Activated T-cell treated with anti-CD3 and anti-CD28 coated beads, Interleukin-2, amount 50 U/mL, for 24 hours (primary cell): Measurements from ENCODE around the gene PLCH1.

Experiments used
- DNase-seq: peaks from one replicate; pipeline ENCODE4 v3.0.0-alpha.2; 2020
- H3K27ac Mint-ChIP-seq: 2 replicates; pipeline ENCODE4 v1.8.0; 2020; ENCODE audit warnings: mild to moderate bottlenecking, mixed read lengths
- H3K27me3 Mint-ChIP-seq: 2 replicates; pipeline ENCODE4 v1.8.0; 2020; ENCODE audit warnings: mixed read lengths
- H3K36me3 Mint-ChIP-seq: 2 replicates; pipeline ENCODE4 v1.8.0; 2020; ENCODE audit warnings: low read depth, mixed read lengths
- H3K4me1 Mint-ChIP-seq: 2 replicates; pipeline ENCODE4 v1.8.0; 2020; ENCODE audit warnings: low read depth, mixed read lengths
- H3K4me3 Mint-ChIP-seq: 2 replicates; pipeline ENCODE4 v1.8.0; 2020; ENCODE audit warnings: mild to moderate bottlenecking, moderate library complexity, mixed read lengths
- H3K9me3 Mint-ChIP-seq: 2 replicates; pipeline ENCODE4 v1.8.0; 2020; ENCODE audit warnings: mixed read lengths

PLCH1 gene

DNA sequence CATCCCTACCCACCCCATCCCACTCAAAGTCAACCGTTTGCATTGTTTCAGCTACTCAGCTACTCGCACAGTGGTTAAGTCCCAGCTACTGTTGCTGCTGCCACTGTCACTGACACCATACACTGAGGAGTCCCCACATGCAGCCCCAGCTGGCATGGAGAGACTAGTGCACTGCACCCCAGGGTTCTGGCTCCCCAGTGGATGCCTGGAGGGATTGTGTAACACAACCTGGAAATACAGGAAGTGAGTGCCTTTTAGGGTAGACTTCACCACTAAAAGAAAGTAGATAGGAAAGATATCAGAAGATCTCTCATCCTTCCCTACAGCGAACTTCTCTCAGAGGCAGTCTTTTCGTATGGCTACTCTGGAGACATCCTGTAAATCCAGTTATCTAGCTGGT lies 282.2 kb downstream of the PLCH1 start:
- H3K9me3 Mint-ChIP-seq, result peaks cover 3% of the 10 kb centered on the region
- no peak for DNase-seq
- H3K27ac Mint-ChIP-seq, result no peak overlapping the region
- H3K36me3 Mint-ChIP-seq, result no peaks in the 10 kb centered on the region
- no peaks in the 10 kb centered on the region for H3K27me3 Mint-ChIP-seq
- no peaks in the 10 kb centered on the region for H3K4me1 Mint-ChIP-seq
- no peak overlapping the region for H3K4me3 Mint-ChIP-seq

GRCh38 chr3:155457591-155457990 lies 287.3 kb downstream of the PLCH1 start:
- DNase-seq, result no peak
- Mint-ChIP-seq H3K4me1 (no peaks in the 10 kb centered on the region), H3K27me3 (no peaks in the 10 kb centered on the region)

DNA sequence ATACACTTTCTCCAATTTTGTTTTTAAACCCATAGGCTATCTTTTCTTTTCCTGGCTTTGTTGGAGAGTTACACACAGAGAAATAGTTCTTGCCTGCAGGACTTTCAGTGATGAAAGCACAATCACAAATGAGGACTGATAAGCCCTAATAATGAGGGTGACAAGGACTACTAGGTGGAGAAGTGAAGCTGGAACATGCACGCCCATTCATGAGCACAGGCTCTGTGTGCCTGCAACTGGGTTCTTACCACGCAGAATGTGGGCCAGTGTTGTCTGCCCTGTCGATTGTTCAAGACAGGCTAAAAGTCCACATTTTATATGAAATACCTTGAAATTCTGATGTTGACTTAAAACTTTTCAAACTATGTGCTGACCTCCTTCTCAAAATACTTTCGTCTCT lies 289.1 kb downstream of the PLCH1 start:
- Mint-ChIP-seq H3K4me3 (no peak overlapping the region), H3K9me3 (no peaks in the 10 kb centered on the region), H3K27ac (no peak overlapping the region), H3K36me3 (no peaks in the 10 kb centered on the region), H3K4me1 (no peaks in the 10 kb centered on the region), H3K27me3 (no peaks in the 10 kb centered on the region)
- no peak for DNase-seq

More at GRCh38 chr3:155457591-155457990, 287.3 kb downstream of the PLCH1 start:
- Mint-ChIP-seq H3K36me3 (no peaks in the 10 kb centered on the region), H3K9me3 (no peaks in the 10 kb centered on the region), H3K27ac (no peak overlapping the region), H3K4me3 (no peak overlapping the region)

DNA sequence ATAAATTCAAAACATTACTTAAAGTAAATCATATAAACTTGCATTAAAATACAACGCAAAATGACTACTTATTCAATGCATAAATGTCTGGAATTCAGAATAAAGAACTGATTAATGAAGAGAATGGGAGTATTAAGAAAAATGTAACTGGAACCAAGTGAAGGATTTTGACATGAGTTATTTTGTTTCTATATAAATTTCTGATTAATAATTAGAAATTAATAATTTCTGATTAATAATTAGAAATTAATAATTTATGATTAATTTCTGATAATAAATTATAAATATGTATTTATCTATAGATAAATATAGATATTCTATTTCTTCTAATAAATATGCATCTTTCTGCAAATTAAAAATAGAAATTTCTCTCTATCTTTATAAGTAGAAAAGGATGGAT lies 291.4 kb downstream of the PLCH1 start:
- Mint-ChIP-seq H3K4me1 (no peaks in the 10 kb centered on the region), H3K4me3 (no peak overlapping the region), H3K9me3 (no peaks in the 10 kb centered on the region), H3K27me3 (no peaks in the 10 kb centered on the region), H3K36me3 (no peaks in the 10 kb centered on the region), H3K27ac (no peak overlapping the region)
- no peak for DNase-seq

- H3K4me1 Mint-ChIP-seq, result no peaks in the 10 kb centered on the region
- no peaks in the 10 kb centered on the region for H3K9me3 Mint-ChIP-seq
- DNase-seq, result no peak
- no peak overlapping the region for H3K27ac Mint-ChIP-seq
- no peak overlapping the region for H3K4me3 Mint-ChIP-seq
- H3K36me3 Mint-ChIP-seq, result no peaks in the 10 kb centered on the region
- no peaks in the 10 kb centered on the region for H3K27me3 Mint-ChIP-seq
Observed at GRCh38 chr3:155449613-155450267, 295.1 kb downstream of the PLCH1 start.

DNA sequence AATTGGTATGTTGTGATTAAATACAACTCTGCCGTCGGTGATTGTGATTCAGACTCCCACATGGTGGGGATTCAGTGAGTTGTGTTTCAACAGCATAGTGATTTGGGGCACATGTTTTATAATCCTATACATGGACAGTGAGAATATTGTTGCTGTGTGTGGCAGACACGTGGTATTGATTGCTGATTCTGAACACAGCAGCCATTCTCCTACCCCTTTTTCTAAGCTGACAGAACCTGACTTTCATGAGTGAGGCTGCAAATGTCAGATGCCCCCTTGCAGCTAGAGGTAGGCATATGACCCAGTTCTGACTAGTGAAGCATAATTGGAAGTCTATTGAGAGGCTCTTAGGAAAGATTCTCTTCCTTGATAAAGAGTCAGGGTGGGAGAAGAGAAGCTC lies 296.3 kb downstream of the PLCH1 start:
- DNase-seq, result no peak
- Mint-ChIP-seq H3K27ac (no peak overlapping the region), H3K27me3 (no peaks in the 10 kb centered on the region), H3K9me3 (no peaks in the 10 kb centered on the region), H3K4me3 (no peak overlapping the region), H3K36me3 (no peaks in the 10 kb centered on the region), H3K4me1 (no peaks in the 10 kb centered on the region)

GRCh38 chr3:155446366-155446765 lies 298.5 kb downstream of the PLCH1 start:
- Mint-ChIP-seq H3K27ac (no peak overlapping the region), H3K27me3 (no peaks in the 10 kb centered on the region), H3K9me3 (no peaks in the 10 kb centered on the region), H3K4me3 (no peak overlapping the region), H3K36me3 (no peaks in the 10 kb centered on the region), H3K4me1 (no peaks in the 10 kb centered on the region)
- no peak for DNase-seq

- Mint-ChIP-seq H3K4me1 (no peaks in the 10 kb centered on the region), H3K27me3 (no peaks in the 10 kb centered on the region), H3K36me3 (no peaks in the 10 kb centered on the region), H3K9me3 (no peaks in the 10 kb centered on the region), H3K4me3 (no peak overlapping the region), H3K27ac (no peak overlapping the region)
- no peak for DNase-seq
Observed at GRCh38 chr3:155444771-155445170, 300.1 kb downstream of the PLCH1 start.

GRCh38 chr3:155443815-155444214 lies 301.1 kb downstream of the PLCH1 start:
- Mint-ChIP-seq H3K36me3 (no peaks in the 10 kb centered on the region), H3K4me1 (no peaks in the 10 kb centered on the region), H3K27me3 (no peaks in the 10 kb centered on the region), H3K4me3 (no peak overlapping the region), H3K9me3 (no peaks in the 10 kb centered on the region), H3K27ac (no peak overlapping the region)
- DNase-seq, result no peak

- peaks cover 4% of the 10 kb centered on the region for H3K27me3 Mint-ChIP-seq
- H3K27ac Mint-ChIP-seq, result no peak overlapping the region
- no peaks in the 10 kb centered on the region for H3K9me3 Mint-ChIP-seq
- no peaks in the 10 kb centered on the region for H3K4me1 Mint-ChIP-seq
- H3K36me3 Mint-ChIP-seq, result no peaks in the 10 kb centered on the region
- DNase-seq, result no peak
- no peak overlapping the region for H3K4me3 Mint-ChIP-seq
Observed at GRCh38 chr3:155442072-155442471, 302.8 kb downstream of the PLCH1 start.

GRCh38 chr3:155441506-155441905 lies 303.4 kb downstream of the PLCH1 start:
- Mint-ChIP-seq H3K4me3 (no peak overlapping the region), H3K36me3 (no peaks in the 10 kb centered on the region), H3K9me3 (no peaks in the 10 kb centered on the region), H3K27ac (no peak overlapping the region), H3K27me3 (peaks cover 4% of the 10 kb centered on the region), H3K4me1 (no peaks in the 10 kb centered on the region)
- DNase-seq, result no peak

GRCh38 chr3:155441026-155441425 lies 303.8 kb downstream of the PLCH1 start:
- Mint-ChIP-seq H3K9me3 (no peaks in the 10 kb centered on the region), H3K27ac (no peak overlapping the region), H3K4me3 (no peak overlapping the region), H3K4me1 (no peaks in the 10 kb centered on the region), H3K36me3 (no peaks in the 10 kb centered on the region), H3K27me3 (peaks cover 4% of the 10 kb centered on the region)
- DNase-seq, result no peak

- Mint-ChIP-seq H3K27me3 (peaks cover 4% of the 10 kb centered on the region), H3K9me3 (no peaks in the 10 kb centered on the region), H3K4me3 (no peak overlapping the region), H3K36me3 (no peaks in the 10 kb centered on the region), H3K4me1 (no peaks in the 10 kb centered on the region), H3K27ac (no peak overlapping the region)
- no peak for DNase-seq
Observed at GRCh38 chr3:155435821-155436220, 309.1 kb downstream of the PLCH1 start.

DNA sequence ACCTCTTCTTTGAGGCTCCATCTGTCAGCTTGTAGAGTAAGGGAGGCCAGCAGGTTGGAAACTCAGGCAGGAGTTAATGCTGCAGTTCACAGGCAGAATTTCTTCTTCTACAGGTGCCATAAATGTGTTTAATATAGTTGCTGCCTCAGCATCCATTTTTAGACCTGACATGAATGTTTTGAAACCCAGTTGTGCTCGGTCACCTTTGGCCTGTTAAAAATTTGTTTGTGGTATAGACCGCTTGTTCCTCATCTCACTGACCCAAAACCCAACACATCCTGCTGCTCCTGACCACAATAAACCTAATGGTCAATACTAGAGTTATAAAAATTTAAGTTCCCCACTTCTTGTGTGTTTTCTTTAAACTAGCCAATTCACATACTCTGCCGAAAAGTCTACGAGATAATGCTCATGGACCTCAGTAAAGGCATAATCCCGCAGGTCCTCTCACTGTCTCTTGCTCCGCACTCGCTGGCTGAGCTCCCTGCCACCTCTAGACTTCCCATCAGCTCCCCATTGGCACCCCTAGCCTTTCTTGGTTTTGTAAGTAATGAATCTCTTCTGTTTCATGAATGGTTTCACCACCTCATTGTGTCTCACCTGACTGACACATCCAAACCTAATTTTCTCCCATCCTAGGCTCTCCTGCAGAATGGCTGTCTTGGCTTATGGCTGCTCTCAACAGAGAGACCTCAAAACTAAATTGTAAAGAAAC lies 312.9 kb downstream of the PLCH1 start:
- H3K4me1 Mint-ChIP-seq, result no peaks in the 10 kb centered on the region
- H3K36me3 Mint-ChIP-seq, result no peaks in the 10 kb centered on the region

DNA sequence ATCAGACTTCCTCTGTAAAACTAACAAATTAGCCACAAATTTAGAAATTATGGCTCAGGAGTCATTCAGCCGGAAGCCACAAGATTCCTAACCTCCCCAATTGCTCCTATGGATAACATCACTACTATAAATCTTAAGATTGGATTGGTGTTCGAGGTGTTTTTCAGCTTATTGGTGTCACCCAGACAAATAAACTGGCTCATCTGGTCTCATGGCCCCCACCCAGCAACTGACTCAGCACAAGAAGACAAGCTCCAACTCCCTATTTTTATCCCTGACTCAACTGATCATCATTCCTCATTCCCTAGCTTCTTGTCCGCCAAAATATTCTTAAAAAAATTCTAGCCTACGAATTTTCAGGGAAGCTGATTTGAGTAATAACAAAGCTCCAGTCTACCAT lies 316.3 kb downstream of the PLCH1 start:
- DNase-seq, result no peak
- Mint-ChIP-seq H3K9me3 (peaks cover 11% of the 10 kb centered on the region), H3K4me1 (no peaks in the 10 kb centered on the region), H3K4me3 (no peak overlapping the region), H3K27me3 (no peaks in the 10 kb centered on the region), H3K36me3 (no peaks in the 10 kb centered on the region), H3K27ac (no peak overlapping the region)

More for the DNA sequence above, 312.9 kb downstream of the PLCH1 start:
- no peak overlapping the region for H3K27ac Mint-ChIP-seq
- no peaks in the 10 kb centered on the region for H3K27me3 Mint-ChIP-seq
- H3K4me3 Mint-ChIP-seq, result no peak overlapping the region
- H3K9me3 Mint-ChIP-seq, result peaks cover 8% of the 10 kb centered on the region
- DNase-seq, result no peak
